NB4 (cell line): ENCODE measurements around the gene SGCD.

ENCODE experiments used
- CTCF ChIP-seq: IDR thresholded peaks from one replicate; pipeline ENCODE4 v1.5.1; 2012; ENCODE audit warnings: low read depth, low read length
- MYC ChIP-seq: IDR thresholded peaks from 2 replicates; pipeline ENCODE4 v1.6.1; 2011; ENCODE audit warnings: low read depth, low read length
- POLR2A ChIP-seq: IDR thresholded peaks from 2 replicates; pipeline ENCODE4 v1.6.1; 2011; ENCODE audit warnings: mild to moderate bottlenecking; ENCODE audit not compliant: insufficient read length; ENCODE audit errors: extremely low read depth
- TF ChIP-seq, protein P1 (sequence below): IDR thresholded peaks from 2 replicates; pipeline ENCODE4 v1.6.1; 2011; ENCODE audit warnings: low read depth, low read length

DNA sequence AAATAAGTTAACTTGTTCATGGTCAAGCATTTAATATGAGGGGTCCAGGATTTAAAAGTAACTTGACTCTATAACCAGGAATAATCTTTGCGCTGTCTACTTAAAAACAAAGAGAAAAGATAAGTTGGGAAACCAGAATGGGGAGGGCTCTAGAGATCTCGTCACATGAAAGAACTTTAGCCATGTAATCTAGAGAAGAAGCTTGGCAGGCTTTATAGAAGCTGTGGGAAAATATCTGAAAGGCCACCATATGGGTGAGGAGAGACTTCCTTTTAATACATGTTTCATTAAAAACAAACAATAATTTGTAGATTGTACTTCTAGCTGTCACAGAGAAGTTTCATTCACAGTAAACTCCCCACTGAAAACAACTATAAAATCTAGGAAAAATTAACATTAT lies 476.4 kb downstream of the SGCD start:
- TF ChIP-seq POLR2A (no peak), CTCF (no peak), MYC (no peak)
- TF ChIP-seq, protein P1, sequence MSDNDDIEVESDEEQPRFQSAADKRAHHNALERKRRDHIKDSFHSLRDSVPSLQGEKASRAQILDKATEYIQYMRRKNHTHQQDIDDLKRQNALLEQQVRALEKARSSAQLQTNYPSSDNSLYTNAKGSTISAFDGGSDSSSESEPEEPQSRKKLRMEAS: no peak
